HEK293T (cell line): ENCODE measurements around the gene CFAP100.

ENCODE experiments used
- ARNT ChIP-seq: fragments of 450-650 bp; IDR thresholded peaks from 2 replicates; pipeline ENCODE4 v1.6.1; 2017; ENCODE audit warnings: mild to moderate bottlenecking
- BHLHE40 ChIP-seq: fragments of 450-650 bp; IDR thresholded peaks from 2 replicates; pipeline ENCODE4 v1.6.1; 2016; ENCODE audit warnings: mild to moderate bottlenecking, moderate library complexity, borderline replicate concordance
- CTBP1 ChIP-seq: fragments of 450-650 bp; IDR thresholded peaks from 2 replicates; pipeline ENCODE4 v1.6.1; 2016; ENCODE audit warnings: borderline replicate concordance
- FOXK2 ChIP-seq: fragments of 450-650 bp; IDR thresholded peaks from 2 replicates; pipeline ENCODE4 v1.6.1; 2016; ENCODE audit warnings: mild to moderate bottlenecking
- HDGF ChIP-seq: fragments of 450-650 bp; IDR thresholded peaks from 2 replicates; pipeline ENCODE4 v1.6.1; 2017; ENCODE audit warnings: antibody characterized with exemption, borderline replicate concordance
- L3MBTL2 ChIP-seq: fragments of 450-650 bp; conservative IDR thresholded peaks from 2 replicates; pipeline ENCODE4 v1.6.1; 2016; ENCODE audit warnings: mild to moderate bottlenecking
- SP1 ChIP-seq: fragments of 450-650 bp; IDR thresholded peaks from 2 replicates; pipeline ENCODE4 v1.6.1; 2017
- SUZ12 ChIP-seq: fragments of 450-650 bp; IDR thresholded peaks from 2 replicates; pipeline ENCODE4 v1.6.1; 2016; ENCODE audit warnings: mild to moderate bottlenecking
- TARDBP ChIP-seq: fragments of 450-650 bp; IDR thresholded peaks from 2 replicates; pipeline ENCODE4 v1.6.1; 2016
- ZNF384 ChIP-seq: fragments of 450-650 bp; IDR thresholded peaks from 2 replicates; pipeline ENCODE4 v1.6.1; 2016

GRCh38 chr3:126439968-126440708 is 45.4 kb downstream of the CFAP100 start:
- no peak for TF ChIP-seq L3MBTL2
- no peak for TF ChIP-seq TARDBP
- no peak for TF ChIP-seq HDGF
- TF ChIP-seq SP1 = no peak
- TF ChIP-seq ZNF384 = no peak
- TF ChIP-seq BHLHE40 = no peak
- TF ChIP-seq FOXK2 = no peak
- TF ChIP-seq CTBP1 = no peak
- no peak for TF ChIP-seq ARNT
- TF ChIP-seq SUZ12 = no peak
